Sigmoid colon (tissue), 7 donors: ENCODE results near the gene PPP4R2. TPM values are rescaled to one million over a fixed set of nuclear protein-coding genes. Genes with fewer than 3 reads are reported as not detected.

Experiments
- DNase-seq: peaks from one replicate; pipeline ENCODE4 v3.0.0-alpha.2; 2019
- H3K27ac ChIP-seq, 4 donors: fragments of 200-600 bp; sonication (generic); one replicate each; pipeline ENCODE4 v1.5.1; 2016 to 2019; ENCODE audit warnings: mild to moderate bottlenecking in 1 of 4
- H3K27me3 ChIP-seq, 3 donors: fragments of 200-600 bp; sonication (generic); one replicate each; pipeline ENCODE4 v1.5.1; 2019; ENCODE audit warnings: mild to moderate bottlenecking in 1 of 3
- H3K36me3 ChIP-seq, 4 donors: fragments of 200-600 bp; sonication (generic); one replicate each; pipeline ENCODE4 v1.5.1; 2016 to 2019
- H3K4me1 ChIP-seq, 4 donors: fragments of 200-600 bp; sonication (generic); one replicate each; pipeline ENCODE4 v1.5.1; 2017 to 2019
- H3K4me3 ChIP-seq, 4 donors: fragments of 200-600 bp; sonication (generic); one replicate each; pipeline ENCODE4 v1.5.1; 2017 to 2019; ENCODE audit warnings: mild to moderate bottlenecking in 2 of 4, moderate library complexity in 1 of 4
- H3K9me3 ChIP-seq, 4 donors: fragments of 200-600 bp in 3 of 4; sonication (generic) in 3 of 4; one replicate each; pipeline versions ENCODE4 v1.5.1 to v1.6.1; 2013 to 2019
- CTCF ChIP-seq, 4 experiments: fragments of 450-650 bp in 3 of 4; fragments of 200-600 bp in 1 of 4; IDR thresholded peaks; one replicate each; pipeline ENCODE4 v1.5.1; 2016 to 2019; ENCODE audit warnings: antibody characterized with exemption in 4 of 4, mild to moderate bottlenecking in 3 of 4, moderate library complexity in 2 of 4
- EP300 ChIP-seq, 4 donors: sonication (generic); formaldehyde crosslinking; IDR thresholded peaks; one replicate each; pipeline ENCODE4 v1.6.1; 2017; ENCODE audit warnings: antibody characterized with exemption in 4 of 4
- POLR2A ChIP-seq, 2 donors: fragments of 450-650 bp; IDR thresholded peaks; one replicate each; pipeline ENCODE4 v1.6.1; 2016; ENCODE audit warnings: antibody characterized with exemption in 2 of 2, mild to moderate bottlenecking in 2 of 2, moderate library complexity in 2 of 2
- POLR2AphosphoS5 ChIP-seq, 4 donors: sonication (generic); formaldehyde crosslinking; IDR thresholded peaks; one replicate each; pipeline ENCODE4 v1.6.1; 2017; ENCODE audit warnings: antibody characterized with exemption in 4 of 4
- WGBS, 2 donors: extraction: QIAGEN DNeasy Blood & Tissue Kit; methylation state at CpG; one replicate each; pipeline ENCODE4 v1.1.7; 2013; 5-methylcytosine and 5-hydroxymethylcytosine counted together
- intact Hi-C: fragments of 100-400 bp; cut with DNase I; formaldehyde crosslinking; loops from one replicate; pipeline ENCODE4 v1.15.1; 2023
- polyA plus RNA-seq, 3 donors: library from polyadenylated mRNA; stranded (reverse); fragments of 200-250 nt; gene quantifications; one replicate each; pipeline ENCODE4 v1.2.3, GENCODE V29; 2013
- total RNA-seq, 4 donors: library from RNA; depleted of rRNA; stranded (reverse); fragments of >200 nt; gene quantifications; one replicate each; pipeline ENCODE4 v1.1.0, GENCODE V29; 2016
- donor health status: healthy with polysubstance abuse.
- donor health status: Bipolar disorder and iron deficiency.
- donor health status: healthy.

PPP4R2 gene
- total and polyA plus RNA-seq, 7 donors = 20.3 to 53.2 (median 33.4) TPM

- TF ChIP-seq EP300 (IDR thresholded peaks at IDR 0.05) (no peak), POLR2A (IDR thresholded peaks at IDR 0.05) (no peak), CTCF (IDR thresholded peaks at IDR 0.05) (no peak), POLR2AphosphoS5 (IDR thresholded peaks at IDR 0.05) (no peak)
- Histone ChIP-seq H3K4me1 (no peaks in the 10 kb centered on the region), H3K9me3 (no peaks in the 10 kb centered on the region), H3K27ac (no peak overlapping the region), H3K36me3 (peaks cover 0 to 22% (median 3%) of the 10 kb centered on the region in 4 donors), H3K27me3 (no peaks in the 10 kb centered on the region), H3K4me3 (no peak overlapping the region)
- WGBS, 2 donors = 52 to 57% methylated on average over 3 of the region's 3 CpGs
- DNase-seq = no peak
- intact Hi-C loops = no loop called here
Measured at GRCh38 chr3:73068419-73068818, 71.8 kb downstream of the PPP4R2 start.

DNA sequence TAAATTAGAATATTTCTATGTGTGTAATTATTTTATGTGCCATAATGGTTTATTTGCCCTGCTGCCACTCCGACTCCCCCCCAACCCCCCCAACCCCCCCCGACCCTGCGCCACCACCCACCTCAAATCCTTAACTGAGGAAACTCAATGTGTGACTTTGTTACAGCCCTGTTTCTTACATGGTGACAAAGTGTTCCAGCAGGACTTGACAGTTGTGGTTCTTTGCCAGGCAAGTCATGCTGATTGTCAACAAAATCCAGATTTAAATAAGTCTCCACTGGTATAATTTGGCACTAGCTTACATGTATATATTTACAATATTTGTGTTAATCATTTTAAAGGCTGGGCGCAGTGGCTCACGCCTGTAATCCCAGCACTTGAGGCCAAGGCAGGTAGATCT is 72.6 kb downstream of the PPP4R2 start:
- TF ChIP-seq POLR2A (IDR thresholded peaks at IDR 0.05) (no peak), EP300 (IDR thresholded peaks at IDR 0.05) (no peak), CTCF (IDR thresholded peaks at IDR 0.05) (no peak), POLR2AphosphoS5 (IDR thresholded peaks at IDR 0.05) (no peak)
- H3K4me1 ChIP-seq = no peaks in the 10 kb centered on the region
- no peaks in the 10 kb centered on the region for H3K27me3 ChIP-seq
- no peaks in the 10 kb centered on the region for H3K9me3 ChIP-seq
- H3K36me3 ChIP-seq = peaks cover 0 to 15% (median 3%) of the 10 kb centered on the region in 4 donors
- H3K27ac ChIP-seq = no peak overlapping the region
- no peak for DNase-seq
- 68 to 88% methylated on average over 5 of the region's 5 CpGs for WGBS, 2 donors
- intact Hi-C loops = no loop called here
- no peak overlapping the region for H3K4me3 ChIP-seq

GRCh38 chr3:73069775-73070444 is 73.3 kb downstream of the PPP4R2 start:
- Histone ChIP-seq H3K4me1 (no peaks in the 10 kb centered on the region), H3K27me3 (no peaks in the 10 kb centered on the region), H3K4me3 (no peak overlapping the region), H3K9me3 (no peaks in the 10 kb centered on the region), H3K27ac (no peak overlapping the region), H3K36me3 (peaks cover 0 to 9% (median 1%) of the 10 kb centered on the region in 4 donors)
- WGBS, 2 donors = 88 to 89% methylated on average over 14 of the region's 14 CpGs
- TF ChIP-seq CTCF (IDR thresholded peaks at IDR 0.05) (no peak), EP300 (IDR thresholded peaks at IDR 0.05) (no peak), POLR2AphosphoS5 (IDR thresholded peaks at IDR 0.05) (no peak)
- intact Hi-C loops = no loop called here
- DNase-seq = no peak

- intact Hi-C loops = no loop called here
- Histone ChIP-seq H3K4me3 (no peak overlapping the region), H3K36me3 (no peaks in the 10 kb centered on the region), H3K27me3 (no peaks in the 10 kb centered on the region), H3K9me3 (no peaks in the 10 kb centered on the region), H3K4me1 (no peaks in the 10 kb centered on the region), H3K27ac (no peak overlapping the region)
- no peak for DNase-seq
- TF ChIP-seq POLR2A (IDR thresholded peaks at IDR 0.05) = no peak
- no peak for TF ChIP-seq CTCF (IDR thresholded peaks at IDR 0.05)
- no peak for TF ChIP-seq POLR2AphosphoS5 (IDR thresholded peaks at IDR 0.05)
- no peak for TF ChIP-seq EP300 (IDR thresholded peaks at IDR 0.05)
- 62 to 71% methylated on average over 6 of the region's 6 CpGs for WGBS, 2 donors
Measured at GRCh38 chr3:73070675-73071575, 74.3 kb downstream of the PPP4R2 start.
